A549 treated with CORT108297 at 1 μM for 4 hours (cell line): ENCODE data around the gene EXPH5. TPM values are rescaled to one million over a fixed set of nuclear protein-coding genes. Genes with fewer than 3 reads are reported as not detected.

Experiments used
- total RNA-seq: library from RNA; stranded (reverse); fragments of 200-300 nt; extraction: Qiagen RNA extraction; gene quantifications from 5 replicates; pipeline ENCODE4 v1.2.3, GENCODE V29; 2022

The EXPH5 gene, protein sequence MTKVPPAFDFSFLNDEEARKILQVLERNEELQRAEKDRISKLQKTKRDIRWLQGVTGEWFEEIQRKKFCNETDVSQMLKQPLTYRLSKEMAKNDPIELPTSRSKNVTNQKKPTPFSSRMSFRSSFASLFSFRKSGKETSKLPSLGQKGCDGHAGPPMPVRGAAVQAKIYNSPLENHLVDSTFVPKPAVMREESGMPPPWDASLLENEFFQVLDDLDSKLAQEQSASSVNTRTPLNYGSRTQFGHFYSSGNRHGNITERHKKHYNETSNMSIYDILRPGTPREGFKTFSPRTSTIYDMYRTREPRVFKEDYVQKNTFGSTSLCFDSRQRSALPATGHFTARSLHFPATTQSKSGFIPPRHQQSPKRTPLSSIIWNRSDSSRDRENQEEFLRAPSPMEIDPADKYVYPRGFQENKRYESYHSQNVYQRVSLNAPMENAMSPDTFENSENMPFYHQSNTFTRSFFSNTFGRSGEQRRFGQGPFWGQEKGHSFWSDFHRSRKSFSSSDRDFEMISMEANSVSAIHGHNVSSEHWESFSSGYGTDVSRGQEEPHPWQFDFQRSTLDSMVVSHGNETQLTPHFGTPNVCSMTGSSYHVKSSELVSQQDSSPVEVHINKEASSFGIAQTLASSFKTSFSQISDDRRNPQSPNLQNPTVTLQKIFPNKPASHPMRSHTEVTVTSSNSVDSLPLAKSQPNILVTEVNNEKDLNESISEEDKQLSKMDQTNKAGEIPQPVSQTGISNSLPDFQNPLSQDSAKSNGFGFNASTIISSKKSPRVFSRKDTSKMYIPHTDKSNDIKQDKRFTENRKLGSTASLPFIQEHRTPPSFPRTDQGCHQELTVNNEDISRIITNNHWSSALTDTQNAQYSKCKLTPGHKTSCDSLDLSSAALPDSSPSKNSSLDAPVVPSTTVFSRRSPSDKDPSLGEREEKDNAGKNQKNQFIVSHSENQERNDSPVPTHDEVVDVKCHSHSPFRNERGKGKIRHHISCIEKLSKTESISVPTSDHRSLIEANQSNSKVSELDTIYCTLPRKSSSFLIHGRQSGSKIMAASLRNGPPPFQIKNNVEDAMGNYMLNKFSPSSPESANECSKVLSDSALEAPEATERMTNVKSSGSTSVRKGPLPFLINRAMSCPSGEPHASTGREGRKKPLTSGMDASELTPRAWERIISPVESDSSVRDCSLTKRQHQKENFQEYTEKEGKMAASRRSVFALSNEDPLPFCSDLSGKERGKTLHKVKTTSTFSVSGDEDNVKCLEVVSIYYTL (N-terminal part only)
- 0.01 to 0.05 TPM (median 0.02 TPM) in 5 replicates for total RNA-seq

GRCh38 chr11:108593214-108593922 lies at the start of gene EXPH5:
EXPH5 (minus strand) TSS chr11:108593768; CDS start chr11:108593536, 232 bp downstream.

GRCh38 chr11:108498046-108498815 lies 95.3 kb downstream of the EXPH5 start, which contains the start of gene POGLUT3:
POGLUT3 (minus strand) TSS chr11:108498384; CDS start chr11:108498366, 18 bp downstream.

DNA sequence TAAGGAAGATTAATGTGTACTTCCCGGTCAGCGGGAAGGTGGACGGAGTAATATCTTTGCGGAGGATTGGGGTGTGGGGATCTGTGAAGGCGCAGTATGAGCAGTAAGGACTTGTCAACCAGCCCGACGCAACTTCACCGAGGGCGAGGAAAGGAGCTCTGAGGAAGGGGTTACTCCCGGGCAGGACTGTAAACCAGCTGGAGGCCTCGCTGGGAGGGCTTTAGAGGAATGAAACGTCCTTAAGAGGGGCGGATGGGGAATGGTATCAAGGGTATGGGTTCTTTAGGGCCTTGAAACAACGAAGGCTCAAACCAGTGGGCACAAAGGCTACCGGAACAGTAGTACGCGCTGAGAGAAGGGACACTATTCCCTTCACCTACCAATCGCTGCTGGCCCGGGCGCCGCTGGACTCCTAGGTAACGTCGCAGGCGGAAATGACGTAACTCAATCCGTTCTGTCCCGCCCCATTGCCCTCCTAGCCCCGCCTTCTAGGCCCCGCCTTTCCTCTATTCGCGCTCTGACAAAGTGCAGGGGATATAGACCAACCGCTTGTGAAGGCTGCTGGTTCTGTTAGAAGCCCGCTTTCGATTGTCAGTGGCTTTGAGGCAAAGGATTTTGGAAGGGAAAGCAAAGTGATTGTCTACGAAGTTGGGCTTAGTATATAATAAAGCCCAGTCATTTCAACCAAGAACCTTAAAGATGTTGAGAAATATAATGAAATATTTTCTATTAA lies 126.3 kb downstream of the EXPH5 start, which contains the start of gene C11orf65:
Gene C11orf65, minus strand, starts transcription at position 439 of the 733 bp plus-strand sequence. CDS start 5,970 bp downstream, outside the sequence.

Other genes starting within 250 kb of the EXPH5 start
- 0.12 to 0.29 TPM (median 0.21 TPM) in 5 replicates for gene C11orf65, start 126.2 kb downstream of the EXPH5 start, total RNA-seq
- gene POGLUT3, start 95.4 kb downstream of the EXPH5 start, total RNA-seq: 8.0 to 12.4 TPM (median 11.1 TPM) in 5 replicates
- gene DDX10, start 71.3 kb upstream of the EXPH5 start, total RNA-seq: 53.3 to 74.3 TPM (median 54.6 TPM) in 5 replicates